Tibial artery (tissue), 4 donors: ENCODE data around the gene GNPDA2.

Source experiments
- DNase-seq, 2 donors: peaks; one replicate each; pipeline ENCODE4 v3.0.0-alpha.2; 2019
- H3K27ac ChIP-seq, 2 donors: fragments of 200-600 bp; sonication (generic) in 1 of 2; 1 replicate in 1 of 2; 2 replicates in 1 of 2; pipeline ENCODE4 v1.5.1; 2018 to 2019; ENCODE audit warnings: mild to moderate bottlenecking in 1 of 2
- H3K27me3 ChIP-seq, 2 donors: fragments of 200-600 bp; sonication (generic) in 1 of 2; one replicate each; pipeline versions ENCODE4 v1.5.1 to v1.6.0; 2016 to 2019
- H3K36me3 ChIP-seq, 3 donors: fragments of 200-600 bp; sonication (generic) in 2 of 3; one replicate each; pipeline ENCODE4 v1.5.1; 2016 to 2019; ENCODE audit warnings: mild to moderate bottlenecking in 2 of 3
- H3K4me1 ChIP-seq, 4 donors: fragments of 200-600 bp; sonication (generic) in 2 of 4; 1 replicate in 3 of 4; 2 replicates in 1 of 4; pipeline ENCODE4 v1.5.1; 2016 to 2019
- H3K4me3 ChIP-seq, 2 donors: fragments of 200-600 bp; sonication (generic) in 1 of 2; 1 replicate in 1 of 2; 2 replicates in 1 of 2; pipeline ENCODE4 v1.5.1; 2018 to 2019; ENCODE audit warnings: mild to moderate bottlenecking in 2 of 2
- H3K9me3 ChIP-seq, 3 donors: fragments of 200-600 bp; sonication (generic) in 1 of 3; one replicate each; pipeline ENCODE4 v1.5.1; 2016 to 2019
- CTCF ChIP-seq, 2 experiments: fragments of 200-600 bp in 1 of 2; fragments of 450-650 bp in 1 of 2; IDR thresholded peaks; one replicate each; pipeline ENCODE4 v1.5.1; 2017 to 2019; ENCODE audit warnings: antibody characterized with exemption in 2 of 2, mild to moderate bottlenecking in 1 of 2, moderate library complexity in 1 of 2
- intact Hi-C: fragments of 100-400 bp; cut with DNase I; formaldehyde crosslinking; loops from one replicate; pipeline ENCODE4 v1.15.0; 2023; ENCODE audit warnings: low total_unique reads

Gene GNPDA2

GRCh38 chr4:44661940-44662622 is 64.3 kb downstream of the GNPDA2 start:
- Histone ChIP-seq H3K36me3 (no peaks in the 10 kb centered on the region), H3K27me3 (no peaks in the 10 kb centered on the region), H3K4me1 (no peaks in the 10 kb centered on the region), H3K27ac (no peak overlapping the region), H3K9me3 (no peaks in the 10 kb centered on the region), H3K4me3 (no peak overlapping the region)
- no peak for DNase-seq
- intact Hi-C loops, result no loop called here
- no peak for TF ChIP-seq CTCF (IDR thresholded peaks at IDR 0.05)

- Histone ChIP-seq H3K4me1 (no peaks in the 10 kb centered on the region), H3K27ac (no peak overlapping the region), H3K9me3 (no peaks in the 10 kb centered on the region), H3K27me3 (no peaks in the 10 kb centered on the region), H3K36me3 (no peaks in the 10 kb centered on the region), H3K4me3 (no peak overlapping the region)
- TF ChIP-seq CTCF (IDR thresholded peaks at IDR 0.05), result no peak
- no peak for DNase-seq
- intact Hi-C loops, result no loop called here
Observed at GRCh38 chr4:44660396-44660795, 66.0 kb downstream of the GNPDA2 start.

- DNase-seq, result no peak
- H3K27ac ChIP-seq, result no peak overlapping the region
- H3K4me3 ChIP-seq, result no peak overlapping the region
- intact Hi-C loops, result no loop called here
- no peak for TF ChIP-seq CTCF (IDR thresholded peaks at IDR 0.05)
- H3K36me3 ChIP-seq, result no peaks in the 10 kb centered on the region
- no peaks in the 10 kb centered on the region for H3K9me3 ChIP-seq
- H3K27me3 ChIP-seq, result no peaks in the 10 kb centered on the region
- no peaks in the 10 kb centered on the region for H3K4me1 ChIP-seq
Observed at GRCh38 chr4:44652002-44652401, 74.4 kb downstream of the GNPDA2 start.
